HPDE6-E6E7 (cell line): ENCODE results near the gene GOLGA2.

Experiments used
- DNase-seq: peaks from one replicate; pipeline ENCODE4 v3.0.0; 2011; ENCODE audit warnings: missing footprints; ENCODE audit errors: extremely low spot score

Gene GOLGA2

DNA sequence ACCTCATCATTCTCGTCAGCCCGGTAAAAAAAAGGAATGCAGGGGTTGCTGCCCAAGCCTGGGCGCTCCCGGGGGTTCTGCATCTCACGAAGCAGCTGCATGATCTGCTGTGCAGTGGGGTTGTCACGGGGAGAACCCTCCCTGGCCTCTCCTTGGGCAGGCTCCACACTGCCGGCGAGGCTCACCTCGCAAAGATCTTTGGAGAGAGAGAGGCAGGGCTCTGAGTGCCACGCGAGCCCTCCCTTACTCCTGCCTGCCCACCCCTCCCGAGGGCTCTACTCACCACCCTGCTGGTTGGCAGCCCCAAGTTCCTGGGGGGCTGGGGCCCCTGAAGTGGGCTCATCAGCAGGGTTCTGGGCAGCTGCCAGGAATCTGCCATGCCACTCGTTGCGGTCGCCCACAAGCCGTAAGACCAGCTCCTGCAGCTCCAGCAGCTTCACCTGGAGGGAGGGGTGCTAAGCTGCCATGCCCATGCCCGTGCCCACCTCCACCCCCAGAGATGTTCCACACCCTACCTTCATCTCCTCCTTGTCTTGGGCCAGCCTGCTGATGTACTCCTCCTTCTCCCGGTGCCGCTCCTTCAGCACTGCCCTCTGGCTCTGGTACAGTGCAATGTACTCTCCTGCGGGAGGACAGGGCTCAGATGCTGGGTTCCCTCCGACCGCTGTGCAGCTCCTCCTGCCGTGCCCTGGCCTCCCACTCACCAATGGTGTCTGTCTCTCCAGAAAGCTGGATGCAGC lies 18.6 kb downstream of the GOLGA2 start:
- no peak for DNase-seq

DNA sequence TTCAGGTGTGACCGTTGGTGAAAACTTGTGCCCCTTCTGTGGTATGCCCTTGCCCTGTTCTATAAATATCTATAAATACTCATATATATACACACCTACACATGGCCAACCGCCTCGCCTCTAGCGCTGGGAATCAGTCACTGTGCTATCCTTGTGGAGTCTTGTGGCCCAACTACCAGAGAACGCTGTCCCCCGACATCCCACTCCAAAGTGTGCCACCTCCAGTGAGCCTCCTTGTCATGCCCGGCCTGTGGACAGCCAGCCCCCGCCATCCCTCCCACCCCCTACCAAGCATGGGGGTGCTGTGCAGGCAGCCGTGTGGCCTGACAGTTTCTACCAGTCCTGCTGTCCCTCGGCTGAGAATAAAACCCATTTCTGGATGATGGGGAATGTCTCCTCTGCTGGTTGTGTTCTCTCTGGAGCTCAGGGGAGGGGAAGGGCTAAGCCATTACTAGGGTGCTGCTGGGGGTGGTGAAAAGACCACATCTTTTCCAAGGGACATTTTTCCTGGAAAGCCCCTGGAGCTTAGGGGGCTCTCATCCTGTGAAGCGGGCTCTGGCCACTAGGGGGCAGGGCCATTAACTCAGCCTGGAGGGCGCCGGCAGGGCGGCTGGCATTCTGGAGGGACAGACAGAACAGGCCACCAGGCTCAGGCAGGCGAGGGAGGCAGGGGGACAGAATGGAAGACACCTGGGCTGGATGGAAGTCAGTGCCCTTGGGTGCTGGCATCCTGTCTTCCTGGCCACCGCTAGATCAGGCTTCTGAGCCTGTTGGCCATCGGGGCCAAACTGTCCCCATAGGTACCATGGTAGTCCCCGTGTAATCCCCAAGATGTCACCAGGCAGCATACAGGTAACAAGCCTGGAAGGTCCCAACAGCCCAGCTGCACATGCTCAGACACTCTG lies 20.7 kb downstream of the GOLGA2 start:
- DNase-seq: peak; percentile 60

- no peak for DNase-seq
These were observed 21.4 kb downstream of the GOLGA2 start for GRCh38 chr9:128254362-128254761.

DNA sequence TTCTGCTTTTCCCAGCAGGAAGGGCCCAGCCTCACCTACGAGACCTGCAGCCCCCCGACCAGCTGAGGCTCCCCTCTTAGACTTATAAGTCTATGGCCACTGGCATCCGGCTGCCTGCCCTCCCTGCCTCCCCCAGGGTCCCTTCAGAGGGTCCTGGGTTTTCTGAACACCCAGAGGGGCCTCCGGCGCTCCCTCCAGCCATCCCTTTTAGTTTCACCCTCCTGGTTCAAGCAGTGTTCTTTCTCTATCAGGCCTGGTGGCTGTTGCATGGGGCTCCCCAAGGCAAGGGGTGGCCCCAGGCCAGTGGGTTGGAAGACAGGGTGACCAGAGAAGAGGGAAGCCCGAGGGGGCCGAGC lies 21.8 kb downstream of the GOLGA2 start:
- no peak for DNase-seq

DNA sequence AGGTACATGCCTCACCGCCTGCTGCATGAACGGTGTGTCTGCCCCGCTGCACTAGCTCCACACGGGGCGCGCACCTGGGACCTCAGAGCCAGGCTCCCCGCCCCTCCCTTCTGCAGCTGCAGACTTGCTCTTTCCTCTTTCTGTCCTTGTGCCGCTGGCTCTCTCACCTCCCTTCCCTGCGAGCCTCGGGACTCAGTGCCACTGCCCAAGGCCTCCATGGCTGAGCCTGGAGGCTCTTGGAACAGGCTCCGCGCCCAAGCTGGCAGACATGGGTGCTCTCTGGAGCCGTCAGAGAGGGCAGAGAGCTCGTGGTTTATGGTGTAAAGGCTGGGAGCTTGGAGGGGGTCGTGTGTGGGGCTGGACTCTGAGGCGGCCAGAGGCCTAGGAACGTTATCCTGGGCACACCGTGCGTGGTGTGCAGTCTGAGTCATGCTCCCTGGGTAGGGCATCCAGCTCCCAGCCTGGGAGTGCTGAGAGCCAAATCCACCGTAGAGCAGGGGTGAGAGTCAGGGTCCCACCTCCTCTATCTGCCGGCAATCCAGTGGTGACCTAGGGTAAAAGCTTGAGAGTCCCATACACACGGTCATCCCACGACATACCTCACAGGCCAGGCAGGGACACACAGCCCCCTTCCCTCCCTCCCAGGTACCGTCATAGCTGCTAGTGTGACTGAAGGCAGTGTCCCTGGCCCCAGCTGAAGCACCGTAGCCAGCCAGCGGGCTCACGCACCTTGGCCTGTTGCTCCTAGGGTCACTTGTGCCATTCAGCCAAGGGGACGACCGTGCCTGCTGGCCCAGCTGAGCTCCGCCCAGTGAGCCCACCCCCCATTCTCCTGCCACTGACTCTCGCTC lies 22.4 kb downstream of the GOLGA2 start:
- no peak for DNase-seq

- DNase-seq: no peak
These were observed 23.3 kb downstream of the GOLGA2 start for GRCh38 chr9:128252317-128253139.

DNA sequence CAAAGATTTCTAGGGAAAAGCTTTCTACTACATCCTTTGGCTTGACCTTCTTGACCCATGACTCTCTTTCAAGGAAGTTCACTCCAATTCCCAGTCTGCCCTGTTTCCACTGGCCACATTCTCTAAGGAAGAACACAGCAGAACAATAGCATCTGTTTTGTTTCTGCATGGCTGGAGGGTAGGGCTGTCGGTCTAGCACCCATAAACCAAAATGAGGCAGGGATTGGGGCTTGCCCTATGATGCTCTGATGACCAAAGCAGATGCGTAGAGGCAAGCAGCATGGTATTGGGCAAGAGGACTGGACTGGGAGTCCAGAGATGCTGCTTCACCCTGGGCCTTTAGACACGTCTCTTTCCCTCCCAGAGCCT lies 24.1 kb downstream of the GOLGA2 start:
- DNase-seq: no peak

DNA sequence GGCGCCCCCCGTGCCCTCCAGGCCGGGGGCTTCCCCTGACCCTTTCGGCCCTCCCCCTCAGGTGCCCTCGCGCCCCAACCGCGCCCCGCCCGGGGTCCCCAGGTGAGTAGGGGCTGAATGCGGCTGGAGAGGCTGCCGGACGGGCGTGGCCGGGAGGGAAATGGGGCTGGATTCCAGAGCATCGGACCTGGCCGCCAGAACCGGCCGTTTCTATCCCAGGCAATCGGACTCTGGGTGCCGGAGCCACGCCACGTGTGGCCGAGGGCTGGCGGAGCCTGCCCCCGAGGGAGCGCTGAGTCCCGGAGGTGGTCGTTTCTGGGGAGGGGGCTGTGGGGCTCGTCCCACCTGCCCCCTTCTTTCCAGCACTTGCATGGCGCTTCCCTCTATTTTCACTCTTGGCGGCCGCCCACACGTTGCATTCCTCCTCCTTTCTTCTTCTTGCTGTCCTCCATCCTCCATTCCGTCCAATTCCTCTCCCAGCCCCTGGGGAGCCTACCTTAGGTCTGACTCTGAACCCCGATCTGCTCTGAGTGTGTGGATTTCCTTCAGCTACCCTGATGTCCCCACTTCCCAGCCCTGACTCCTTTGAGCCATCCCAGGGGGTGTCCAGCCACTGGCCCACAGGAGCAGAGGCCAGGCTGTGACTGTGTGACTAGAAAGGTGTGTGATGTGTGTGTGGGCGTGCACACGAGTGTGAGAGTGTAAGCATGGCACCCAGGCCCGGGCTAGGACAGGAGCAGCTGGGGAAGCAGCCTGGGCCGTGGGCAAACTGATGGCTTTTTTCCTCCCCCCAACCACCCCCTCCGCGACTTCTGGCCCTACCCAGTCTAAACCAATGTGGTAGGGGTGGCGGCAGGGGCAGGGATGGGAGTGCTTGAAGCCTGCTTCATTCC lies 24.7 kb downstream of the GOLGA2 start:
- no peak for DNase-seq

DNA sequence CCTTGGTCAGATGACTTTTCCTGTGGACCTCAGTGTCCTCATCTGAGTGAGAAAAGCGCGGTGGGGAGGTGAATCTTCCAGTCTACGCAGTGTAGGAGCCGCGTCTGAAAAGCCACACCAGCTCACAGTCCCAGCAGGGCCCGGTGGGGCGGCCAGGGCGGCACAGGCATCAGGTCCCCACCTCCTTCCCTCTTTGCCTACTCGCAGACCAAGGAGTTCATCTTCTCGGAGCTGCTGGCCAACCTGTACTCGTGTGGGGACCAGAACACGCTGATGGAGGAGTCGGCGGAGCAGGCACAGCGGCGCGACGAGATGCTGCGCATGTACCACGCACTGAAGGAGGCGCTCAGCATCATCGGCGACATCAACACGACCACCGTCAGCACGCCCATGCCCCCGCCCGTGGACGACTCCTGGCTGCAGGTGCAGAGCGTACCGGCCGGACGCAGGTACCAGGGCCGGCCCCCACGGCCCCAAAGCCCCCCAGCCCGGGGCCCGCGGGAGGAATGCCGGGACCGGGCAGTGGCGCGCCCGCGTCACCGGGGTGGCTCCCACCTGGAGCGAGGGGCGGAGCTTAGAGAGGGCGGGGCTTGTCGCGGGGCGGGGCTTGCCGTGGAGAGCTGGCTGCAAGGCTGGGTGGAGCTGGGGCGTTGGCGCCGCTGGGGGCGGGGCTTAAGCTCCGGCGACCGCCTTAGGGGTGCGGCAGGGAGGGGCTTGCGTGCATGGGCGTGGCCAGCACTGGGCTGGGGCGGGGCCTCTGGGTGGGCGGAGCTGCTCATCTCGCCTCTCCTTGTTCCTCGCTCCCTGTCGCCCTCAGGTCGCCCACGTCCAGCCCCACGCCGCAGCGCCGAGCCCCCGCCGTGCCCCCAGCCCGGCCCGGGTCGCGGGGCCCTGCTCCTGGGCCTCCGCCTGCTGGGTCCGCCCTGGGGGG lies 25.6 kb downstream of the GOLGA2 start:
- peak; percentile 87 for DNase-seq

GRCh38 chr9:128249558-128249907 lies 26.3 kb downstream of the GOLGA2 start:
- DNase-seq: no peak

DNA sequence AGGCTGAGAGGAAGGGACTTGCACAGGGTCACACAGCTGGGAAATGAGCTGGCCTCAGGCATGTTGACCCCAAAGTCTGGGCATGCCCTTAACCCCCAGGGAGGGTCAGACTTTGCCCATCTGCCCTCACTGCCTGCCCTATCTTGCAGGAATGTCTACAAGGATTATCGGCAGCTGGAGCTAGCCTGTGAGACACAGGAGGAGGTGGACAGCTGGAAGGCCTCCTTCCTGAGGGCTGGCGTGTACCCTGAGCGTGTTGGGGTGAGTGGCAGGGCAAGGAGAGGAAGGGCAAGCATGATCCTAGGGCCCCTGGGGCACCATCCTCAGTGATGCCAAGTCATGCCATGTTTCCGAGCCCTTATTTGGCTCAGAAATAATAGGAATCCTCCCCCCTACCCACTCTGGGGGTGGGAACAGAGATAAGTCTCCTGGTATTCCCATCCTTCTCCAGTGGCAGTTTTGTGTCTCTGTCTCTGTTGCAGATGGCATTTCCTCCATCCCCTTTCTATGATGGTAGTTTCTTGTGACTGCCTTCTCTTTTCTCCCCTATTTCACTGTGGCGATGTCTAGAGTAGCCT lies 28.5 kb downstream of the GOLGA2 start:
- no peak for DNase-seq

DNA sequence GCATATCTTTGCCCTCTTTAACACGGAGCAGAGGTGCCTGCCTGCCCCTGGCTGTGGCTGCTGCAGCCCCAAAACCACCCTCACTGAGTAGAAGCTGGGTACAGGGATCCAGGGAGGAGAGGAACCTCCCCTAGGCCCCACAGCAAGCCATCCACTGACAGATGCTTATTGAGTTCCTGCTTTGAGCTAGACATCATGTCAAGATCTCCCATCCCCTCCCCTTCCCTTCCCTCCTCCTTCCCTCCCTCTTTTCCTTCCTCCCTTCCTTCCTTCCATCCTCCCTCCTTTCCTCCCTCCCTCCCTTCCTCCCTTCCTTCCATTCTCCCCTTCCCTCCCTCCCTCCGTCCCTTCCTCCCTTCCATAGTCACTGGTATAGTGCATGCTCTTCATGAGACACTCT lies 29.3 kb downstream of the GOLGA2 start:
- DNase-seq: no peak

- DNase-seq: no peak
These were observed 30.2 kb downstream of the GOLGA2 start for GRCh38 chr9:128245421-128246151.

GRCh38 chr9:128244837-128245231 lies 31.0 kb downstream of the GOLGA2 start:
- no peak for DNase-seq

- DNase-seq: no peak
These were observed 31.5 kb downstream of the GOLGA2 start for GRCh38 chr9:128244091-128244836.

DNA sequence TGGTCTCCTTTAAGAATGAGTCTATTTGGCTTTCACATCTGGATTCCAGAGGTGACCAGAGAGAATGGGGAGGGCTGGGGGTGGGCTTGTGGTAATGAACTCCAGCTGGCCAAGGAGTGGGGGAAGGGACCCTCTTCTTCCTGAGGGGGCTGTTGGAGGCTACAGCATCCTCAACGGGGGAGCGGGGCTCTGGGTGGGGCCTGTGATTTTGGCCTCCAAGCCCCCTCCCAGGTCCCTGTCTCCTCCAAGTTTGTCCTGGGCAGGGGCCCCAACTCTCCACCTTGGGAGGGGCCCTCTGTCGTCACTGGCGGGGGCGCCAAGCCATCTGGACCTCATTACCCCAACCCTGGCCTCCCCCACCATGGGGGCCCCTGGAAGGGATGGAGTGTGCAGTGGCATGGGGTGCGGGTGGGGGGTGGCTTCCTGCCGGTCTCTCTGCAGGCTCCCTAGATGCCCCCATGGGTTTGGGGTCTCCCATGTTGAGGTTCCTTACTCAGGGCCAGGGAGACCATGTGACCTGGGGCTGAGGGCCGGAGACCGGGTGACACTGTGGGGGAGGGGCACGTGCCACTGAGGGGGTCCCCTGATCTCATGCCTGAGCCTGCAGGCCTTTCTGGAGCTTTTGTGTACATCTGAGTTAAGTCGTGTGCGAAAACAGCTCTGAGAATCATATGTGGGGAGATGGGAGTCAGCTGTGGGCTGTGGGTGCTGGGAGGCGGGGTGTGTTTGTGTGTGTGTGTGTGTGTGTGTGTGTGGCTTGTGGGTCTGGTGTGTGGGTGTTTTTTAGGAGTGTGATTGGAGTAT lies 32.4 kb downstream of the GOLGA2 start:
- DNase-seq: no peak

DNA sequence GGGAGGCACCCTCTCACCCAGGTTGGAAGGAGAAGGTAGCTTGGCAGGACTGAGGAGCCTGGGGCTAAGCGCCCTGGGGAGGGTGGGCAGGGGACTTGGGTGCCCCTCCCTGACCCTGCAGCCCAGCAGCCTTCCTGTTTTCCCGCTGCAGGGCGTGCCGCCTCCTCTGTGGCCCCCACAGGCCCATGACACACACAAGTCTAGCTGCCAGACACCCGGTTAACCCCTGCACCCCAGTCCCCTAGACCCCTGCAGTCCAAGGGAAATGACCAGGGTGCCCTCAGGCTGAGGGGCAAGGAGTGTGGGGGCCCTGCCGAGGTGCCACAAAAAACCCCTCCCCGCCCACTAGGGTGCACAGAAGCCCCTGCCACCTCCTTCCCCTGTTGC lies 33.0 kb downstream of the GOLGA2 start:
- DNase-seq: no peak
